Measurements from ENCODE around the gene GPC3.
"Not testable (repeated sequence)": the region's sequence is repeated elsewhere in the genome, so short reads cannot be mapped to it uniquely, and the experiment has no call there.

GPC3 gene

GRCh38 chrX:133888084-133888483 lies 97.3 kb downstream of the GPC3 start:
- not testable (repeated sequence) for DNase-seq (ENCODE audit: low read depth, low spot score)

- no peak for DNase-seq (ENCODE audit: low read depth, low spot score)
Measured at GRCh38 chrX:133884430-133885394, 100.7 kb downstream of the GPC3 start.

- DNase-seq (ENCODE audit: low read depth, low spot score): no peak
Measured at GRCh38 chrX:133881893-133882292, 103.5 kb downstream of the GPC3 start.

- DNase-seq (ENCODE audit: low read depth, low spot score): no peak
Measured at GRCh38 chrX:133881007-133881406, 104.4 kb downstream of the GPC3 start.

- DNase-seq (ENCODE audit: low read depth, low spot score): no peak
Measured at GRCh38 chrX:133880032-133880443, 105.4 kb downstream of the GPC3 start.

- no peak for DNase-seq (ENCODE audit: low read depth, low spot score)
Measured at GRCh38 chrX:133878710-133879109, 106.7 kb downstream of the GPC3 start.

GRCh38 chrX:133876646-133877045 lies 108.7 kb downstream of the GPC3 start:
- no peak for DNase-seq (ENCODE audit: low read depth, low spot score)

GRCh38 chrX:133869270-133869669 lies 116.1 kb downstream of the GPC3 start:
- DNase-seq (ENCODE audit: low read depth, low spot score): no peak

- no peak for DNase-seq (ENCODE audit: low read depth, low spot score)
Measured at GRCh38 chrX:133868682-133869081, 116.7 kb downstream of the GPC3 start.

- DNase-seq (ENCODE audit: low read depth, low spot score): no peak
Measured at GRCh38 chrX:133868250-133868649, 117.1 kb downstream of the GPC3 start.

GRCh38 chrX:133865761-133866471 lies 119.5 kb downstream of the GPC3 start:
- DNase-seq (ENCODE audit: low read depth, low spot score): no peak

- no peak for DNase-seq (ENCODE audit: low read depth, low spot score)
Measured at GRCh38 chrX:133864236-133864635, 121.2 kb downstream of the GPC3 start.

- DNase-seq (ENCODE audit: low read depth, low spot score): no peak
Measured at GRCh38 chrX:133859860-133860259, 125.5 kb downstream of the GPC3 start.

- no peak for DNase-seq (ENCODE audit: low read depth, low spot score)
Measured at GRCh38 chrX:133859336-133859735, 126.1 kb downstream of the GPC3 start.

- DNase-seq (ENCODE audit: low read depth, low spot score): no peak
Measured at GRCh38 chrX:133857640-133858269, 127.6 kb downstream of the GPC3 start.

GRCh38 chrX:133856819-133857218 lies 128.6 kb downstream of the GPC3 start:
- DNase-seq (ENCODE audit: low read depth, low spot score): no peak

GRCh38 chrX:133854290-133854689 lies 131.1 kb downstream of the GPC3 start:
- DNase-seq (ENCODE audit: low read depth, low spot score): no peak

GRCh38 chrX:133852837-133853356 lies 132.5 kb downstream of the GPC3 start:
- DNase-seq (ENCODE audit: low read depth, low spot score): no peak

GRCh38 chrX:133852401-133852800 lies 133.0 kb downstream of the GPC3 start:
- no peak for DNase-seq (ENCODE audit: low read depth, low spot score)

GRCh38 chrX:133850399-133850798 lies 135.0 kb downstream of the GPC3 start:
- DNase-seq (ENCODE audit: low read depth, low spot score): no peak

- no peak for DNase-seq (ENCODE audit: low read depth, low spot score)
Measured at GRCh38 chrX:133849676-133850075, 135.7 kb downstream of the GPC3 start.

All from activated naive CD8-positive, alpha-beta T cell treated with anti-CD3 and anti-CD28 coated beads, Interleukin-2, amount 50 U/mL, for 16 hours (primary cell).